Astrocyte (in vitro differentiated cells and primary cell): ENCODE measurements around the gene SATB2. TPM values are rescaled to one million over a fixed set of nuclear protein-coding genes. Genes with fewer than 3 reads are reported as not detected.

ENCODE experiments used
- DNase-seq: peaks from one replicate; pipeline ENCODE4 v3.0.0-alpha.2; 2010; ENCODE audit warnings: low read depth
- FAIRE-seq: peaks from 2 replicates; lab custom pipeline; 2011; peaks lifted over from hg19 to GRCh38; lab: Jason Lieb, UNC
- H2AFZ ChIP-seq: 2 replicates; pipeline ENCODE4 v1.6.0; 2012; ENCODE audit warnings: low read depth, low read length, inconsistent platforms
- H3K27ac ChIP-seq: 2 replicates; pipeline ENCODE4 v1.5.1; 2011; ENCODE audit warnings: low read depth, low read length, inconsistent platforms
- H3K27me3 ChIP-seq: 2 replicates; pipeline ENCODE4 v1.6.0; 2011; ENCODE audit warnings: low read length, inconsistent platforms; ENCODE audit not compliant: insufficient read depth
- H3K36me3 ChIP-seq: 2 replicates; pipeline ENCODE4 v1.5.1; 2011; ENCODE audit warnings: low read length, inconsistent platforms; ENCODE audit not compliant: insufficient read depth
- H3K4me1 ChIP-seq: 2 replicates; pipeline ENCODE4 v1.5.1; 2011; ENCODE audit warnings: low read length, inconsistent platforms; ENCODE audit not compliant: insufficient read depth
- H3K4me2 ChIP-seq: 2 replicates; pipeline ENCODE4 v1.6.0; 2012; ENCODE audit warnings: low read length, inconsistent platforms
- H3K4me3 ChIP-seq: 2 replicates; pipeline ENCODE4 v1.5.1; 2011; ENCODE audit warnings: low read depth, mild to moderate bottlenecking, low read length, inconsistent platforms; ENCODE audit not compliant: insufficient read depth
- H3K79me2 ChIP-seq: 2 replicates; pipeline ENCODE4 v1.6.0; 2012; ENCODE audit warnings: mild to moderate bottlenecking, low read length, inconsistent platforms; ENCODE audit not compliant: insufficient read depth
- H3K9ac ChIP-seq: 2 replicates; pipeline ENCODE4 v1.6.0; 2012; ENCODE audit warnings: mild to moderate bottlenecking, low read length, inconsistent platforms
- H3K9me3 ChIP-seq: 2 replicates; pipeline ENCODE4 v1.5.1; 2012; ENCODE audit warnings: low read depth, mild to moderate bottlenecking, low read length, inconsistent platforms; ENCODE audit not compliant: insufficient read depth
- H4K20me1 ChIP-seq: 2 replicates; pipeline ENCODE4 v1.6.0; 2012; ENCODE audit warnings: low read length, inconsistent platforms; ENCODE audit not compliant: insufficient read depth
- H3K27ac Mint-ChIP-seq: one replicate; pipeline ENCODE4 v1.8.0; 2021; ENCODE audit warnings: mild to moderate bottlenecking, mixed read lengths; ENCODE audit not compliant: unreplicated experiment
- H3K27me3 Mint-ChIP-seq: one replicate; pipeline ENCODE4 v1.8.0; 2021; ENCODE audit warnings: low read depth, mixed read lengths; ENCODE audit not compliant: unreplicated experiment
- H3K36me3 Mint-ChIP-seq: one replicate; pipeline ENCODE4 v1.8.0; 2021; ENCODE audit warnings: low read depth, mixed read lengths; ENCODE audit not compliant: unreplicated experiment
- H3K4me1 Mint-ChIP-seq: one replicate; pipeline ENCODE4 v1.8.0; 2021; ENCODE audit warnings: low read depth, mixed read lengths; ENCODE audit not compliant: unreplicated experiment
- H3K4me3 Mint-ChIP-seq: one replicate; pipeline ENCODE4 v1.8.0; 2021; ENCODE audit warnings: mild to moderate bottlenecking, moderate library complexity, mixed read lengths; ENCODE audit not compliant: unreplicated experiment
- H3K9me3 Mint-ChIP-seq: one replicate; pipeline ENCODE4 v1.8.0; 2021; ENCODE audit warnings: mild to moderate bottlenecking, mixed read lengths; ENCODE audit not compliant: unreplicated experiment
- EZH2 ChIP-seq: IDR thresholded peaks from 2 replicates; pipeline ENCODE4 v1.6.1; 2012; ENCODE audit warnings: mild to moderate bottlenecking, low read length, inconsistent platforms; ENCODE audit not compliant: insufficient read depth
- total RNA-seq: library from RNA; stranded (reverse); gene quantifications from 2 replicates; pipeline ENCODE4 v1.2.1, GENCODE V29; 2021
- TF ChIP-seq, protein P1 (sequence below): IDR thresholded peaks from 2 replicates; pipeline ENCODE4 v1.5.1; 2011; ENCODE audit warnings: low read depth, mild to moderate bottlenecking, inconsistent platforms, low read length, moderate library complexity; ENCODE audit not compliant: insufficient read depth

The SATB2 gene
- total RNA-seq, 1 donor from 2014 or later: 12.3 TPM

DNA sequence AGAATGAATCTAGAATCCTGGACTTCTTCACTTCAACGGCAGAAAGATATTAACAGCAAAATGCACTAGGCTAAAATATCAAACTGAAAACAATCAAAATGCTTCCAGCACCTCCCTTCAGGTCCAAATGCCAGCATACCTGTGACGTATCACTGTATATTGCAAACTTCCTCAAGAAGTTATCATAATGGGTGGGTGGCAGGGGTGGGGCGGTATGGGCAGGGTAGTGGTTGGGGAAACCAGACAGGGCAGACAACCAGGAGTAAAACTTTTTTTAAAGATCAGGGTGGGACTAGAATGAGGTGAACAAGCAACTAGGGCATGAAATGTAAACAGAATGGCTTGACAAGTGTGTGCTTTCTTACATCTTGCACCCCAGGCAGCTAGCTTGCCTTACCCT, 140.9 kb downstream of the SATB2 start:
- Mint-ChIP-seq H3K36me3 (no peaks in the 10 kb centered on the region), H3K4me3 (no peak overlapping the region), H3K9me3 (no peaks in the 10 kb centered on the region), H3K27me3 (no peaks in the 10 kb centered on the region), H3K27ac (no peak overlapping the region), H3K4me1 (peaks cover 8% of the 10 kb centered on the region)
- FAIRE-seq (no peak), DNase-seq (no peak)
- H3K9ac ChIP-seq: no peak overlapping the region
- no peak overlapping the region for H3K4me3 ChIP-seq
- H4K20me1 ChIP-seq: no peaks in the 10 kb centered on the region
- peaks cover 4% of the 10 kb centered on the region for H3K36me3 ChIP-seq
- no peak for TF ChIP-seq EZH2
- TF ChIP-seq, protein P1, sequence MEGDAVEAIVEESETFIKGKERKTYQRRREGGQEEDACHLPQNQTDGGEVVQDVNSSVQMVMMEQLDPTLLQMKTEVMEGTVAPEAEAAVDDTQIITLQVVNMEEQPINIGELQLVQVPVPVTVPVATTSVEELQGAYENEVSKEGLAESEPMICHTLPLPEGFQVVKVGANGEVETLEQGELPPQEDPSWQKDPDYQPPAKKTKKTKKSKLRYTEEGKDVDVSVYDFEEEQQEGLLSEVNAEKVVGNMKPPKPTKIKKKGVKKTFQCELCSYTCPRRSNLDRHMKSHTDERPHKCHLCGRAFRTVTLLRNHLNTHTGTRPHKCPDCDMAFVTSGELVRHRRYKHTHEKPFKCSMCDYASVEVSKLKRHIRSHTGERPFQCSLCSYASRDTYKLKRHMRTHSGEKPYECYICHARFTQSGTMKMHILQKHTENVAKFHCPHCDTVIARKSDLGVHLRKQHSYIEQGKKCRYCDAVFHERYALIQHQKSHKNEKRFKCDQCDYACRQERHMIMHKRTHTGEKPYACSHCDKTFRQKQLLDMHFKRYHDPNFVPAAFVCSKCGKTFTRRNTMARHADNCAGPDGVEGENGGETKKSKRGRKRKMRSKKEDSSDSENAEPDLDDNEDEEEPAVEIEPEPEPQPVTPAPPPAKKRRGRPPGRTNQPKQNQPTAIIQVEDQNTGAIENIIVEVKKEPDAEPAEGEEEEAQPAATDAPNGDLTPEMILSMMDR: no peak
- H3K27me3 ChIP-seq: no peaks in the 10 kb centered on the region
- H3K9me3 ChIP-seq: no peaks in the 10 kb centered on the region
- no peak overlapping the region for H2AFZ ChIP-seq
- H3K4me1 ChIP-seq: peaks cover 4% of the 10 kb centered on the region
- H3K4me2 ChIP-seq: no peak overlapping the region
- no peak overlapping the region for H3K27ac ChIP-seq
- no peaks in the 10 kb centered on the region for H3K79me2 ChIP-seq

DNA sequence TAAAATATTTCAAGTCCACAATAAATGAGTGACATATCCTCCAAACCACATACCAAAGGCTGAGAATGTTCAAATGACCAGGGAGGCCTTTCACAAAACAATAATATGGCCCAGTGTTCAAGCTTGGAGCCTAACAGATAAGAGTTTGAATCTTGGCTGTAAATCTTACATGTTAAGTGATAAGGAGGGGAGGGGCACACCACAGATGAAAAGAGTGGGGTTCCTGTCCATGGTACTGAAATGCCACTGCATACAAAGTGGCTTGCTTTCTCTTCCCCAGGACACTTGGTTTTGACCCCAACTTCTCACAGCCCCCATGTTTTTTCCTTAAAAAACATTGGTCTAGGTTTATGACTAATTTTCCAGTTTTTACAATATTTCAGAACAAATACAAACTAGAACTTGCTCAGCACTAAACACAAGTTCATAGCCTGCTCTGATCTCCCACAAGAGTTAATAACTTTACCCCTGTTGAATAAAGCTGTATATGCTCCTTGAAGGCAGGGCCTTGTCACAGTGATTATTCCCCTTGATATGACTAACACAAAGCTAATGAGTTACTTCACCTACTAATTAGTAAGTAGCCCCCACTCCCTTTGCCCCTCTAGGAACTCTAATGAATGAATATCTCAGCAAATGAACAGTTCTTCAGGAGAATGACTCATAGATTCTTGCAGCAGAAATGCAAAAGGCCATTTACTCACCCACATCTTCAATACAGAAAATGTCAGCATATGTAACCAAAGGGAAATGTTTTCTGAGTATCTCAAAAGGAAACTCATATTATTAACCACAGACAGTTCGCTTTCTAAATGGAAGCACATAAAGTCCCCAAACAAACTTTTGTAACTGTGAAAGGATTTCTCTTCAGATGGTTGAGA, 142.2 kb downstream of the SATB2 start:
- H3K27ac ChIP-seq: no peak overlapping the region
- DNase-seq (peak; percentile 78), FAIRE-seq (peak; percentile 37)
- H3K9me3 ChIP-seq: no peaks in the 10 kb centered on the region
- no peak overlapping the region for H3K9ac ChIP-seq
- H3K79me2 ChIP-seq: no peaks in the 10 kb centered on the region
- Mint-ChIP-seq H3K9me3 (no peaks in the 10 kb centered on the region), H3K4me1 (peaks cover 8% of the 10 kb centered on the region), H3K36me3 (no peaks in the 10 kb centered on the region), H3K4me3 (no peak overlapping the region), H3K27ac (peak overlapping the region; percentile 24), H3K27me3 (no peaks in the 10 kb centered on the region)
- H3K36me3 ChIP-seq: peaks cover 4% of the 10 kb centered on the region
- TF ChIP-seq, protein P1: no peak
- TF ChIP-seq EZH2: no peak
- H3K4me2 ChIP-seq: peak overlapping the region; percentile 34
- no peak overlapping the region for H3K4me3 ChIP-seq
- peaks cover 4% of the 10 kb centered on the region for H3K4me1 ChIP-seq
- H3K27me3 ChIP-seq: no peaks in the 10 kb centered on the region
- no peak overlapping the region for H2AFZ ChIP-seq
- H4K20me1 ChIP-seq: no peaks in the 10 kb centered on the region

DNA sequence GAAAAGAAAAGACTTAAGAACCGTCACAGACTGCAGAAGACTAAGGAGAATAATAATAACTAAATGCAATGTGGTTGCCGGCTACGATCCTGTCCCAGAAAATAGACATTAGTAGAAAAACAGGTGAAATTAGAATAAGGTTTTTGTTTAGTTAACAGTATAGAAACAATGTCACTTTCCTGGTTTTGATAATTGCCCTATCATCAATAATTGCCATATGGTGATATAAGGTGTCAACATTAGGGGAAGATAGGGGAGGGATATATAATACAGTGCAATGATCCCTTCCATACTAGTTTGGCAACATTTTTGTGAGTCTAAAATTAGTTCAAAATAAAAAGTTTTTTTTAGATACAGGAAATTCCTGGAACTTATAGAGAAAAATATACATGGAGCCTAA, 144.8 kb downstream of the SATB2 start:
- no peaks in the 10 kb centered on the region for H3K36me3 Mint-ChIP-seq
- H3K27ac ChIP-seq: no peak overlapping the region
- H3K79me2 ChIP-seq: no peaks in the 10 kb centered on the region
- no peaks in the 10 kb centered on the region for H3K9me3 Mint-ChIP-seq
- no peak overlapping the region for H3K4me2 ChIP-seq
- H3K27me3 ChIP-seq: no peaks in the 10 kb centered on the region
- no peak overlapping the region for H2AFZ ChIP-seq
- no peaks in the 10 kb centered on the region for H3K27me3 Mint-ChIP-seq
- H3K4me1 Mint-ChIP-seq: peaks cover 8% of the 10 kb centered on the region
- H3K9ac ChIP-seq: no peak overlapping the region
- peaks cover 4% of the 10 kb centered on the region for H3K36me3 ChIP-seq
- peaks cover 4% of the 10 kb centered on the region for H3K4me1 ChIP-seq
- no peaks in the 10 kb centered on the region for H4K20me1 ChIP-seq
- no peak for TF ChIP-seq EZH2
- DNase-seq: no peak
- no peak overlapping the region for H3K4me3 ChIP-seq
- H3K4me3 Mint-ChIP-seq: no peak overlapping the region
- no peaks in the 10 kb centered on the region for H3K9me3 ChIP-seq
- FAIRE-seq: no peak
- no peak overlapping the region for H3K27ac Mint-ChIP-seq
